HG02938 (cell line): ENCODE results near the gene NDUFAF2.

Experiments used
- ATAC-seq: cut with Tn5 transposase; IDR thresholded peaks from one replicate; pipeline ENCODE4 v1.9.1; 2021; ENCODE audit warnings: mild to moderate bottlenecking, moderate library complexity; ENCODE audit not compliant: unreplicated experiment

The NDUFAF2 gene

DNA sequence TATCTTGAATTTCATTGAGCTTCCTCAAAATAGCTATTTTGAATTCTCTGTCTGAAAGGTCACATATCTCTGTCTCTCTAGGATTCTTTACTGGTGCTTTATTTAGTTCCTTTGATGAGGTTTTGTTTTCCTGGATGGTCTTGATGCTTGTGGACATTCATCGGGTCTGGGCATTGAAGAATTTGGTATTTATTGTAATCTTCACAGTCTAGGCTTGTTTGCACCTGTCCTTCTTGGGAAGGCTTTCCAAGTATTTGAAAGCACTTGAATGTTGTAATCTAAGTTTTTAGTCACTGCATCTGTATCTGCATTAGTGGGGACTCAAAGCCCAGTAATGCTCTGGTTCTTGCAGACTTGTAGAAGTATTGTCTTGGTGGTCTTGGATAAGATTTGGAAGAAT is 169.4 kb downstream of the NDUFAF2 start:
- ATAC-seq, result no peak

DNA sequence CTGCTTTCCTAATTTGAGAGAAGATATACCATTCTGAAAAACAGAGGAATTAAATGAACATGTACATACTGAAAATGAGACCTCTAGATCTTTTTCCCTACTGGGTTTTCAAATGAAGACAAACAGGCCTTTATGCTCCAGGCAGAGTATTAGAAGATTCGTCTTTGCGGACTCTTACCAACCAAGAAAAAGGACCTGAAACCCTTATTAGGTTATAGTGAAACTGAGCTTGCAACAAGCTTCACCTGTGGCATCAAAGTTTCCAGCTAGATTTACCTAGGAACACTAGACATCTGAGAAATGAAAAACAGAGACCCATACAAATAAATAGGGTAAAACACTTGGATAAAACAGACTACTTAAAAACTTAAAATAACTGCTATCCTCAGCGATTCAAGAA is 171.0 kb downstream of the NDUFAF2 start:
- ATAC-seq, result peak; percentile 75

DNA sequence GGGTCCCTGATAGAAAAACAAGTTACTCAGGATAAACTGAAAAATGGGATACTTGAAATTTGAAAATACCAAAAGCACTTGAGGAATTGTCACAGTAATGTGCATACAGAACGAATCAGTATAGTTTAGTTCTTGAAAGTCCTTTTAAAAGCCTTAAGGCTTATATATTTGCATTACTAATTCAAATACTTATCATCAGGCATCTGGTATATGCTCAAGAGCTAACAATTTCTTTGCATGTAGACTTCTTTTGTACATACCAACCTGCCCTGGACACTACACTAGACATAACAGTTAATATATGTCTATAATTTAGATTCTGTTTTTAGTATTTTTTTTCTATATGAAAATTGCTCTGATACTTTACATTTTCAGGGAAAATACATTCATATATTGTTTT is 174.1 kb downstream of the NDUFAF2 start:
- ATAC-seq, result no peak

DNA sequence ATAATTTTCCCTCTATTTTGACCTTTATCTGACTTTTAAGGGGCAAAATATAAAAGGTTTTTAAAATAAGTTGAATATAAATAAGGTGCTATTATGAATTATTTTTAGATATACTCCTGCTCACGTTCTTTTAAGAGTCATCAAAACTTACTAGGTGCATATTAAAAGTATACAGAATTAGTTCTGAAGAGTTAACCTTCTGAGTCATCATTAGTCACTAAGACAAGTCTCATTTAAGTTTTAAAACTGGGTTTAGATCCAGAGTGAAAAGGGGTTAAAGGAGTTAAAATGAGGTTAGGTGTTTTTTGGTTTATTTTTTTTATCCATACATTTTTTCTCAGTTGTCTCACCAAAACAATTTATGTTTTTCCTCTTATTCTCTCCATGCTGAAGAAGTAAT is 175.5 kb downstream of the NDUFAF2 start:
- no peak for ATAC-seq

DNA sequence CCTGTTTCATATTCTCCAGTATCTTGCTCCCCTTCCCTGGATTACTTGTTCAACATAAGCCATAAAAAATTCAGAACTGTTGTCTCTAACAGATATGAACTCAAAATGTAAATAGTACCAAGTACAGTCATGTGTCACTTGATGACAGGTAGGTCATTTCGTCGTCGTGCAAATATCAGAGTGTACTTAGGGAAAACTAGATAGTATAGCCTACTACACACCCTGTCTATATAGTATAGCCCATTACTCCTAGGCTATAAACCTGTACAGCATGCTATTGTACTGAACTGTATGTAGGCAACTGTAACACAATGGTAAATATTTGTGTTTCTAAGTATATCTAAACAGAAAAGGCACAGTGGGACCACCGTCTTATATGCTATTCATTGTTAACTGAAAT is 178.1 kb downstream of the NDUFAF2 start:
- ATAC-seq, result no peak

DNA sequence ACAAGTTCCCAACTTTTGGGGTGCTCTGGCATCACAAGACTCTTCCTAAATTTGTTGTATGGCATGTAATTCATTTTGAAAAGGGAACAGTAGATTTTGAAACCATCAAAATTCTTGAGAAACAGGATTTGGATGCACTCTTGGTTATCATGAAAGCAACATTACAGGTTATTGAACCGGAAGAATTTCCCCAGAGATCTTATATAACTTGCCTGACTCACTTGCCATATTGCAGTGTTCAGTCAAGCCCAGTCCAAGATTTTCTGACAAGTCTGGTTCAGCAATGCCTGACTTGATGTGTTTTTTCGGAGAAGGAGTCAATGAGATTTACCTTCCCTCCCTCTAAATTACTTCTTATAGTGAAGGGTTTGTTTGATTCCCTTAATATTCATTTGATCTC is 185.3 kb downstream of the NDUFAF2 start:
- no peak for ATAC-seq

DNA sequence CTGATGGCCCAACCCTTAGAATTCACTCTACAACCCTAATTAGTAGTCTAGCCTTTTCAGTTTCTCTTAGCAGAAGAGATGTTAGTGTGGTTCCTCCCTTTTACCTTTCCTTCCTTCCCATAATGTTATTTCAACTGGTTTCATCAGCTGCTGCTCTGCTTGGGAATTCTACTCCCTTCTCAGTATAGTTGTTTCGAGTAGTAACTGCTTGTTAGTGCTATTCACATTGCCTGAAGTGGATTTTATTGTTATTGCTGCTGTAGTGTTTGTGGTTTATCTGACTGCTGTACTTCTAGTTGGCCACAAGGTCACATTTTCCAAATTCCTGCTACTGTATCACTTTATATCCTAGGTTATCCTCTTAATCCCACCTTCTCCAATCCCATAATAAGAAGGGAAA is 187.6 kb downstream of the NDUFAF2 start:
- ATAC-seq, result no peak

DNA sequence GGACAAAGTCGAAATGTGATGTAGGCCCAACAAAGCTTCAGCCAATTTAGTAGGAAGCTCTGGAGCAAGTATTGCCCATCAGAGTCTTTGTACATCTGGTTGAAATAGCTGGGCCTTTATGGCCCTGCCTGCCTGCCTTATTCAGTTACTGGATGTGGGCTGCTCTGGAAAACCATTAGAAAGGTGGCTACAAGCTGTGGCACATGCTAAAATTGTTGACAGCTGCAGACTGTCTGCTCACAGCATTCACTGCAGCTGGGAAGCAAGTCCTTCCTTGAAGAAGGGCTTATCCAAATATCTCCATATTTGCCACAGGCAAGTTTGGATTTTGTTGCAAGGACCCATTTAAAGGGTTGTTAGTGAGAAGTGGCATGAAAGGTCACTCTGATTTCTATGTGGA is 192.8 kb downstream of the NDUFAF2 start:
- no peak for ATAC-seq

DNA sequence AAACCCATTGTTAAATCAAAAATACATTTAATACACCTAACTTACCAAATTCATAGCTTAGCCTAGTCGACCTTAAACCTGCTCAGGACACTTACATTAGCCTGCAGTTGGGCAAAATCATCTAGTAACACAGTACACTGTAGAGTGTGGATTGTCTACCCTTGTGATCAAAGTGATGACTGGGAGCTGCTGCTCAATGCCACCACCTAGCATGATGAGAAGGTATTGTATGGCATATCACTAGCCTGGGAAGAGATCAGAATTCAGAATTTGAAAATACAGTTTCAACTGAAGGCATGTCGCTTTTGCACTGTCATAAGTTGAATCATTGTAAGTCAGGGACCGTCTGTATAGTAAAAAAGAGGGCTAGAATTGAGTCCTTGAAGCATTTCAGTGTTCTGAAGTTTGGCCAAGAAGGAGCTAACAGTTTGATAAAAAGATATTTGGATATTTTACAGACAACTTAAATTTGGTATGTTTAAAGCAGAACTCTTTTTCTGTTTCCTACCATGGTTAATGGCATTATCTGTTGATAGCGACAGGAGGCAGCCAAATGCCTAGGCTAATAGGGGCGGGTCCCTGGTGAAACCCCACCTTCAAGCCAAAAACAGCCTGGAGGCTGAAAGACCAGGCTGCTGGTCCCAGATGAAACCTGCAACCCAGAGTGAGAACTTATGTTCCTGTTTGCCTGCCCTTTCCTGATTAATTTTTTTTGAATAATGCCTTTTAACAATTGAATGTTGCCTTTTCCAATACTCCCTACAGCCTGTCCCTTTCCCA is 194.3 kb downstream of the NDUFAF2 start:
- ATAC-seq, result peak; percentile 54

DNA sequence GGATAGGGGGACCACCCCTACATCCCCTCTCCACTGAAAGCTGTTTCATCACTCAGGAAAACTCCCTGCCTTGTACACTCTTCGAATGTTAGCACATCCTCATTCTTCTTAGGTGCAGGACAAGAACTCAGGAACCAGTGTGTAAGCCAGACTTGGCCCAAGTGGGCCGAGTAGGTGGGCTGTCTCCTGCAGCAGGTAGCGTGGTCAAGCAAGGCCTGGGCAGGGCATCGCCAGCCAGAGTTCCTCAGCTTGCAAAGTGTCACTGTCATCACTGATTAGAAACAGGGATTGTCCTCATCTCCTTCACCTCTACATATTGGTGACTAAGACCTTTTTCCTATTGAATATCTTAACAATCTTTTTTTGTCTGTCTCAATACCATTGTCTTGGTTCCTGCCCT is 194.9 kb downstream of the NDUFAF2 start:
- no peak for ATAC-seq

DNA sequence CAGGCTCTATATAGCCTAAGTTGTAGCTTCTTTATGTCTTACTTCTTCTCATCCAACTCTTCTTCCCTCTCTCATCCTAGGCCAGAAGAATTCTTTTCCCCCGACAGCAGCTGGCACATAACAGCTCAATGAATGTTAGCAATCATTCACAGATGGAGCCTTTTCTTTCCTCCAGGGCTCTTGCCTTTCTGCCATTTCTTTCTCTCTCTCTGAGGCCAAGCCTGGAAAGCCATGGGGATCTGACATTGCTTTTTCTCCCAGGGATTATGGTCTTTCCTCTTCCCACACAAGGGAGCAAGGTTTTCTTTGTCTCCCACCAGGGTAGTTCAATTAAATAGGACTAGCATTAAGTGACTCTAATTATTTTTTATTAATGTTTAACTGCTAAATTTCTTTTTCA is 196.8 kb downstream of the NDUFAF2 start:
- no peak for ATAC-seq

DNA sequence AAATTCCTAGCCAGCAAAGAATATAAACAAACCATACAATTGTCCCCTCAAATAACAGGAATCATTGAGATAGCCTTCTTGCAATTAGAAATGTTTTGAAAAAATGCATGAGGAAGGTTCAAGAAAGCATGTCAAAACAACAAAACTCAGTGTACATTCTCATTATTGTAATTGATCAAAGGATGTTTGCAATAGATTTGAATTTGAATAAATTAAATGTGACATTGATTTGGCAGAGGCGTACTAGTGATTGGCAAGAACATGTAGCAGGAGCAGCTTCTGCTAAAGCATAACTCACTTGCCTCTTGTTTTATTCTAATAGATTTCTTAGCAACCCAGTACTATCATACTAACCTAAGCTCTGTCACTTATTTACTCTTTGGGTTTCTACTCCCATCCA is 197.4 kb downstream of the NDUFAF2 start:
- ATAC-seq, result no peak

DNA sequence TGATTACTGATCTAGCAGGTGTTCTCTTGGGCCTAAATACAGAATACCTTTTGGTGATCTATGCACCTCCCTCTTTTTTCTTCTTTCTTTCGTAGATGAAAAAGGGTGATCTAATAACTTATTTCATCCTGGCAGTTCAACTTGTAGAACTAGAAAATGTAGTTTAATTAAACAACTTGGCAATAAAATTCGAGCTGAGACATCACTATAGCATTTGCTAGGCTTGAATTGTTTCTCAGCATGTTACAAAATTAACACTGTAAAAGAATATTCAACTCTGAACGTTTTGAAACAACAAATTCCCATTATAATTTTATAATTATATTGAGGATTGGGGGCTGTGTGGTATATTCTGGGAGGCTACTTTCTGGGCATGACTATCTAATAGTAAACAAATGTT is 197.8 kb downstream of the NDUFAF2 start:
- ATAC-seq, result no peak

DNA sequence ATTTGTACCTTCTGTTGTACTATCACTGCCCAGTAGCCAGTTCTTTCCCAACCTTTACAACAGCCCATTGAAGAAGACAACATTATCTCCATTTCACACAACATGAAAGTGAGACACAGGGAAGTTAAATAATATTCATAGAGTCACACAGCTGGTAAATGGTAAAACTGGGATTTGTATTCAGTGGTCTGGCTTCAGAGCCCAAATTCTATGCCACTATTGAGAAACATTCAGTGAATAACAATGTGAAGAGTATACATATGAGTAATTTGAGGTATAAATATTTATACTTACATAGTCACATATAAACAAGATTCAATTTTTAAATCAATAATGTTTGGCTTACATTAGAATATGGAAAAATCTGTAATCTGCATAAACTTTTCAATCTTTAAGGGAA is 203.5 kb downstream of the NDUFAF2 start:
- ATAC-seq, result no peak

DNA sequence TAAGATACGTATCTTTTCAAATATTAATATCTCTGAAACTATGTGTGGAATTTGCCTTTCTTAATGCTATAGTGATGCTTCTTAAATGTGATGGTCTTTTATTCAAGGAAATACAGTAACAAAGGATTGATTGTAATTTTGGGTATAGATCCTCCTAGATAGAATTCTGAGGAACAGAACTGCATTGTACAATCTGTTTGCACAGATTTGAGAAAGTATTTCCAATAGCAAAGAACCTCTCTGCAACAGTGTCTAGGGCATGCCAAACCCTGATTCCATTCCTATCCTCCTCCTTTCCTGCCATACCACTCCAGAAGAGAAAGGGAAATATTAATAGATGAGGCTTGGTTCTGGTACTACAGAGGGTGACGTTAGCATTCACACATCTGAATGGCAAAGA is 206.9 kb downstream of the NDUFAF2 start:
- ATAC-seq, result no peak

DNA sequence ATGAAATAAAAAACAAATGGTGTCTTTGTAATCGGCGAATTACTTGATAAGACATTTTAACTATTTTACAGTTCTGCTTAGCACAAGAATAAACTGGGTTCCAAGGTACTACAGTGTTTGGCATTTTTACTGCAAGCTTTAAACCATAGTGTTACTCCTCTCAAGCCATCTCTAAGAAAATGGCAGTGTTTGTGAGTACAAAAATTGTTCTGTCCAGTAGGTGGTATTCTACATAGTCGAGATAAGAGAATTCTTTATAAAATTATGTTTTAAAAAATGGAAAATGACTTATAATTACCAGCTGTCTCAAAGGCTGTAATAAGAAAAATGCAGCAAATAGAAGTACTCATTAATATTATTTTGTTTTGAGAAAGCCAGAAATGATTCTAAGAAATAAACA is 214.1 kb downstream of the NDUFAF2 start:
- ATAC-seq, result no peak

DNA sequence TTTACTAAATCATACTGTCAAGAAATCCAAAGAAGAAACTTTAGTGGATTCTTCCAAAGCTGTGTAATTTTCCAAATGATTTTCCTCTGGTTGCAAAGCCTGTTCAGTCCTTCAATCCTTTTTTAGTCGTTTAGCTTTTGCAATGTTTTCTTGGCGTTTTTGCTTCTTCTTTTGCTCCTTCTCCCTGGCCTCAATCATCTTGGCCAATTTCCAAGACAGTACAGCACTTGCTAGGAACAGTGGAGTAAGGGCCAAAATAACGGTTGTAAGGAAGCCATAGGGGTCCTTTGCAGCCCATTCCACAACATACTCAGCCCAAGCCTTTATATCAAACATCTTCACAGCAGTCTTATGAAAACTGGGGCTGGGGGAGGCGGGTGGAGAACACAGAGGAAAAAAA is 214.8 kb downstream of the NDUFAF2 start:
- no peak for ATAC-seq

DNA sequence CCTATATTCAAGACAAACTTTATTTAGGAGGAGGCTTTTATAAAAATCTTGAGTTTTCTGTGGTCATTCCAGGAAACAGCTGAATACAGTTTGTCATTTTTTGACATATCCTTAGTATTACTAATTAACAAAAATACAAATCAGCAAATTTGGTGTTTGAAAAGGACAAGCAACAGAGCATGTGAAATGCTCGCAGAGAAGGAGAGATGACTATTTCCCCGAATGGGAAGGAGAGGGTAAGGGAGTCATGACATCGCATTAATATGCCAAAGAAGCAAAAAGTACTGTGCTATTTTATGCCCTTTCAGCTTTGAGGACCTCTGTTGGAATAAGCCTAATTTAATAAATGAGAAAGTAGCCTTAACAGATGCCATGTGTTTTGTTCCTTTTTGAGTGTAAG is 215.5 kb downstream of the NDUFAF2 start:
- no peak for ATAC-seq

DNA sequence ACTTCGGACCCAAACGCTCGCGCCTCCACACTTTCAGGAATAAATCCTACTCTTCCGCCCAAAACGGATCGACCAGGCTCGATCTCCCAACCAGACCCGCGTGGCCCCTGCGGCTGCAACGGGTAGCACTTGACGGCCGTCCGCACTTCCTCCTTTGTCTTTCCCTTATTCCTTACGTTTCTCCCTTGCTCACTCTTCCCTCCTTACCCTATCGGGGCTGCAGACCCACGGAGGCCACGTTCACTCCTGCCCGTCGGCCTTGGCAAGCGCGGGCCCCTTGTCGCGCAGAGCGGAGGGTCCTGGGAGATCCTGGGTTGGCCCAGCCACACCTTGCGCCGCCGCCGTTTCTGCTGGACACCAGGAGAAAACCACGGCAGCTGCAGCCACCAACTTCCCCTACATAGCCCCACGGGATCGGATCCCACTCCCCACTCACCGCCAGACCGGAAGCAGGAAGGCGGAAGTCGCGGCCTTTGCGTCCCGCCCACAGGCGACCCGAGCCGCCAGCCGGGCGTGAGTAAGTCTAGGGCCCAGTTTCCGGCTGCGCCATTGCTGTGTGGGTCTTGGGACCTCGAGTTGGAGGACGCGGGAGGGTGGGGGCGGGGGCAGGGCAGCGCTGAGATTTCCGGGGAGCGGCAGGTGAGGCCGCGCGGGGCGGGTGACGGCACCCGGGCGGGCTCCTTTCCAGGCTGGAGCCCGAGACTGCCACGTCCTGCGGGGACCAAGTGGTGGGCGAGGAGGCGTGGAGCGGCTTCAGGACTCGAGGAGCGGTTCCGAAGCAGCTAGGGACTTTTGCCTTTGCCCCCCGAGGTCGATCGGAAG is 217.2 kb downstream of the NDUFAF2 start, which contains the start of gene SMIM15:
Gene SMIM15, minus strand, starts transcription at position 459 of the 822 bp plus-strand sequence. CDS start 2,297 bp downstream, outside the sequence.
- peak; percentile 92 for ATAC-seq

DNA sequence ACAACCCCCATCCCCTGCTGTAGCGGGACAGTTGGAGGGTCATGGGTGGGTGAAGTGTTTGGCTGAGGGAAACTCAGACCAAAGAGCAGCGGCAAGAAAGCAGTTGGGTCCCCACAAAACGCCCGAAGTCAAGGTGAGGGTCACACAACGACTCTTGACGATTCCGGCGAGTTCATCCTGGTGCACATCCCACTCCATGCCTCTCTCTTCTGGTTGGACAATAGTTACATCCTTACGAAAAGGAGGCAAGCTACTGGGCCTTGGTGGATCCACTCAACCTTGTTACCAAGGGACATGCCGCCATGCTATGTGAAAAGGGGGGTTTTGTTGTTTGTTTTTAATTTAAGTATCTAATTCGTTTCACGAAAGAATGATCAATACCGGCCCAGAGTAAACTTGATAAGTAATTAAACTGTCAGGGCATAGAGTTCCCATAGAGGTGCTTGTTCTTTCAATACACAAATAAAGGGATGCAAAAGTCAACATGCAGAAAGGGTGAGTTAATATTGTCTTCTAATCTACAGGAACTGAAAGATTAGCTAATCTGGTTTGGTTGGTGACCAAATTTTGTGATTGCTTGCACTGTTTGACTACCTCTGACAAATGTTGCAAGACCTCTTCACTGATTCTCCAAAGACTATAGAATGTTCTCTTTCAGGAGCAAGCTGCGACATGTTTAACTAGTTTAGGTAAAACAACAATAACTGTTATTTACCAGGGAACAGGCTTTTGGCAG is 218.0 kb downstream of the NDUFAF2 start:
- ATAC-seq, result no peak

DNA sequence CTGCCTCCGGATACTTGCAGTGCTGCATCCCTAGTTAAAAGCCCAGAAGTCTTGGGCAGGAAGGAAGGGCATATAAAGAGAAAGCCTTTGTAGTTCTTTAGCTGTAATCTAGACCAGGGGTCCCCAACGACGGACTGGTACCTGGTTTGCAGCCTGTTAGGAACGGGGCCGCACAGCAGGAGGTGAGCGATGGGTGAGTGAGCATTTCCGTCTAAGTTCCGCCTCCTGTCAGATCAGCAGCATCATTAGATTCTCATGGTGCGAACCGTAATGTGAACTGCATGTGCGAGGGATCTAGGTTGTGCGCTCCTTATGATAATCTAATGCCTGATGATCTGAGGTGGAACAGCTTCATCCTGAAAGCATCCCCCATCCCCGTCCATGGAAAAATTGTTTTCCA is 218.9 kb downstream of the NDUFAF2 start:
- no peak for ATAC-seq

DNA sequence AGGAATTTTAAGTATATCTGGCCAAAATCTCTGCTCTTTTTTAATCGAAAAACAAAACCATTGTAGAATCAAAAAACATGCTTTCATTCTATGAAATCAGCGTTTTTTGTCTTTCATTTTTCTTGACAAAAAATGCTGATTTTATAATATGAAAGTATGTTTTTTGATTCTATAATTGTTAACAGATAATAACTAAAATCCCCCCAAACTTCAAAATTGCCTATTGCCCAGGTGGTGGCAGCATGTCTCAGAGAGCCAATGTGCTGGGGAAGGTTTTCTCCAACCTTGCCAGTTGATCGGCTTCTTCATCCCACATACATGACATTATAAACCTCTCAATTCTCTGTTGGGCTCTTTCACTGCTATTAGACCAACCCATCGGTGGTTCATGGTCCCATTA is 222.4 kb downstream of the NDUFAF2 start:
- ATAC-seq, result no peak
